ENCODE measurements around the gene GAREM1.

Gene GAREM1

GRCh38 chr18:32443033-32443705, 27.5 kb downstream of the GAREM1 start:
- TF ChIP-seq CTCF (conservative IDR thresholded peaks at IDR 0.05), result no peak
- TF ChIP-seq ZFX (IDR thresholded peaks at IDR 0.05), result no peak
- H3K27ac ChIP-seq, result no peak overlapping the region

GRCh38 chr18:32442575-32442974, 28.1 kb downstream of the GAREM1 start:
- H3K27ac ChIP-seq, result no peak overlapping the region
- TF ChIP-seq ZFX (IDR thresholded peaks at IDR 0.05), result no peak
- TF ChIP-seq CTCF (conservative IDR thresholded peaks at IDR 0.05), result no peak

- no peak for TF ChIP-seq ZFX (IDR thresholded peaks at IDR 0.05)
- TF ChIP-seq CTCF (conservative IDR thresholded peaks at IDR 0.05), result no peak
- no peak overlapping the region for H3K27ac ChIP-seq
These were observed 29.1 kb downstream of the GAREM1 start for GRCh38 chr18:32441533-32441932.

- no peak overlapping the region for H3K27ac ChIP-seq
- TF ChIP-seq ZFX (IDR thresholded peaks at IDR 0.05) (no peak), CTCF (conservative IDR thresholded peaks at IDR 0.05) (no peak)
These were observed 30.2 kb downstream of the GAREM1 start for GRCh38 chr18:32440518-32440917.

- TF ChIP-seq CTCF (conservative IDR thresholded peaks at IDR 0.05) (peak; percentile 55), ZFX (IDR thresholded peaks at IDR 0.05) (no peak)
- no peak overlapping the region for H3K27ac ChIP-seq
These were observed 30.9 kb downstream of the GAREM1 start for GRCh38 chr18:32439802-32440201.

GRCh38 chr18:32439241-32439640, 31.4 kb downstream of the GAREM1 start:
- no peak for TF ChIP-seq CTCF (conservative IDR thresholded peaks at IDR 0.05)
- TF ChIP-seq ZFX (IDR thresholded peaks at IDR 0.05), result no peak
- no peak overlapping the region for H3K27ac ChIP-seq

GRCh38 chr18:32438173-32438572, 32.5 kb downstream of the GAREM1 start:
- TF ChIP-seq ZFX (IDR thresholded peaks at IDR 0.05), result no peak
- TF ChIP-seq CTCF (conservative IDR thresholded peaks at IDR 0.05), result no peak
- peak overlapping the region; percentile 17; the same call in 1 of the 2 replicates for H3K27ac ChIP-seq
